HG03354 (cell line): ENCODE data around the gene PGBD4.
"Not testable (repeated sequence)": the region's sequence is repeated elsewhere in the genome, so short reads cannot be mapped to it uniquely, and the experiment has no call there.

Experiments
- ATAC-seq: cut with Tn5 transposase; IDR thresholded peaks from one replicate; pipeline ENCODE4 v1.9.1; 2021; ENCODE audit warnings: mild to moderate bottlenecking; ENCODE audit not compliant: unreplicated experiment, poor library complexity, severe bottlenecking

The PGBD4 gene

DNA sequence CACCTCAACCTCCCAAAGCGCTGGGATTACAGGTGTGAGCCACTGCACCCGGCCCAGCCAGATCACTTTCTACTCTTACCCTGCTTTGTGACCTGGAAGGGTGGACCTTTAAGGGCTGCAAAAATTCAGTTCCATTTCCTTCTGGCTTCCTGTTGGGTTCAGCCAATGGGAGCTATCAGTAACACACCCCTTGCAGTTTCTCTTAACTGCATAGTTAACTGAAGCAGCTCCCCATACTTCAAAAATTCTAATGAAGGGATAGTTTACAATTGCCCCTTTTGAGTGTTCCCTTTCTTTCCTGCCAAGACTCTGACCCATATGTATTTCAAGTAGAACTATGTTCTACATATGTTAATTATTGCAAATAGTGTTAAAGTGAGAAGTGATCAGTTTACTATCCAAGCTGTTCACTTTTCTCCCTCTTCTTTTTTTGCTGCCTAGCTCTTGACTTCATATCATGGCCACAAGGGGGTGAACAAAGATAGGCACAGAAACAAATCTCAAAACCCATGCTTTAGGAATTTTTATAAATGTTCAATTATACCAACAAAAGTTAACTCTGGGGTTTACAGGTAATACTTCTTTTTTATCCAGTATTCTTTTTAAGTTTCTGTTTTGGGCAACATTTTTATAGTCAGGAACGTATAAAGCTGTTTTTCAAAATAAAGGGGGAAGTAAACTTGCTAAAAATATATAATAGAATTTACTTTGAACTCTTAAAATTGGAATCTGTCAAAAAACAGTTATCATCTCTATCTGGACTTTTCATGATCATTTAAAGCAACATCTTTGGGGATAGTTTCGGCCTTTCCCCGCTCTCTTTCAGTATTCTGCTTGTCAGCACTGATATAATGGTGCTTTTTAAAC lies 8.1 kb downstream of the PGBD4 start:
- ATAC-seq: no peak

DNA sequence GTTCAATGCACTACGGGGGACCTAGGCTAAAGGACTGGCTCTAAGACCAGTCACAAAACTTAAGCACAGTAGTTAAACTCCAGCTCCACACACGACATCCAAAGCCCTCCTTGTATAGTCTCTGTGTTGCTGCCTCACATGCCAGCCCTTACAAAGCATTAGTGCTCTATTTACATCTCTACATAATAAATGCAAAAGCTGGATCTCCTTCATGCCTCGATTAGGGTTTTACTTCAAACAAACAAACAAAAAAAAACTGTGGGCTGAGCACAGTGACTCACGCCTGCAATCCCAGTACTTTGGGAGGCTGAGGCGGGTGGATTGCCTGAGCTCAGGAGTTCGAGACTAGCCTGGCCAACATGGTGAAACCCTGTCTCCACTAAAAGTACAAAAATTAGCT lies 9.6 kb downstream of the PGBD4 start:
- ATAC-seq: no peak

- ATAC-seq: no peak
Observed at GRCh38 chr15:34114215-34114614, 12.3 kb downstream of the PGBD4 start.

DNA sequence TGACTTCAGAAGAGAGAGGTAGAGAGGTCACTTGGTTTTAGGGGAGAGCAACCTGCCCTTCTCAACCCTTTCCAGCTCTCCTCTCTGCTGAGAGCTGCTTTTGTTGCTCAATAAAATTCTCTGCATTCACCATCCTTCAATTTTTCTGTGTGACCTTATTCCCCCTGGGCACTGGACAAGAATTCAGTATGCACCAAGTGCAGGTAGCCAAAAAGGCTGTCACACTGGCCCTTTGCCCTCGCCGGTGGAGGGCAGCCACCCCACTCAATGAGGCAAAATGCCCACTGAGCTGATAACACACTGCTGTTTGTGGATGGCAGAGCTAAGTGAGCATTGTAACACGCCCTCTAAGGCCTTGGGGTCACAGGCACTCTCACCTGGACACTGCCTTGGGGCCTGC lies 12.9 kb downstream of the PGBD4 start:
- ATAC-seq: no peak

DNA sequence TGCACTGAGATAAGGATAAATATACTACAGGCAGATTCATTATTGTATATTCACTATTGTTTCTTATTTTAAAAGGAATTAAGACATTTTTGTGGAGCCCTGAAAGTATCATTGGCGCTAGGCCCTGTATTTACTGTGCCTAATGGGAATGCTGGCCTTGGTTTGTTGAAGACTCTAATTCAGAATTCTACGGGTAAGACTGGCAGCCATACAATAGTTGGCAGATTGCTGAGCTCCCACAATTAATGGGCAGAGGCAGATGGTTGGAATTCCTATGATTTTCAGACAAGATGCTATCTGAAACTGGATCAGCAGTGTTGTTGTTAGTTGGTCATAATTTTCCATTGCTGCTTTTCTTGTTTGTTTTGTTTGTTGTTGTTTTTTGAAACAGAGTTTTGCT lies 14.7 kb downstream of the PGBD4 start:
- no peak for ATAC-seq

- no peak for ATAC-seq
Observed at GRCh38 chr15:34119291-34119690, 17.4 kb downstream of the PGBD4 start.

DNA sequence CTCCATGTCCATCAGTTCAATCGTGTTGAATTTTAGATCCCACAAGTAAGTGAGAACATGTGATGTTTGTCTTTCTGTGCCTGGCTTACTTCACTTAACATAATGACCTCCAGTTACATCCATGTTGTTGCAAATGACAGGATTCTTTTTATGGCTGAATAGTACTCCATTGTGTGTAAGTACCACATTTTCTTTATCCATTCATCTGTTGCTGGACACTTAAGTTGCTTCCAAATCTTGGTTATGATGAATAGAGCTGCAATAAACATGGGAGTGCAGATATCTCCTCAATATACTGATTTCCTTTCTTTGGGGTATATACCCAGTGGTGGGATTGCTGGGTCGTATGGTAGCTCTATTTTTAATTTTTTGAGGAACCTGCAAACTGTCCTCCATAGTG lies 18.5 kb downstream of the PGBD4 start:
- not testable (repeated sequence) for ATAC-seq

DNA sequence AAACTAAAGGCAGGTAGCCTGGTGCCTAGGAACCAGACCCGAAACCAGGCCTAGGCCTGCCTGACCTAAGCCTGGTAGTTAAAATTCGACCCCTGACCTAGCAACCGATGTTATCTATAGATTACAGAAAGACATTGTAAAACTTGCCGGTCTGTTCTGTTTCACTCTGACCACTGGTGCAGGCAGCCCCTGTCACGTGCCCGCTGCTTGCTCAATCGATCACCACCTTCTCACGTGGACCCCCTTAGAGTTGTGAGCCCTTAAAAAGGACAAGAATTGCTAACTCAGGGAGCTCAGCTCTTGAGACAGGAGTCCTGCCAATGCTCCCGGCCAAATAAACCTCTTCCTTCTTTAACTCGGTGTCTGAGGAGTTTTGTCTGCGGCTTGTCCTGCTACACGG lies 19.9 kb downstream of the PGBD4 start:
- ATAC-seq: not testable (repeated sequence)

DNA sequence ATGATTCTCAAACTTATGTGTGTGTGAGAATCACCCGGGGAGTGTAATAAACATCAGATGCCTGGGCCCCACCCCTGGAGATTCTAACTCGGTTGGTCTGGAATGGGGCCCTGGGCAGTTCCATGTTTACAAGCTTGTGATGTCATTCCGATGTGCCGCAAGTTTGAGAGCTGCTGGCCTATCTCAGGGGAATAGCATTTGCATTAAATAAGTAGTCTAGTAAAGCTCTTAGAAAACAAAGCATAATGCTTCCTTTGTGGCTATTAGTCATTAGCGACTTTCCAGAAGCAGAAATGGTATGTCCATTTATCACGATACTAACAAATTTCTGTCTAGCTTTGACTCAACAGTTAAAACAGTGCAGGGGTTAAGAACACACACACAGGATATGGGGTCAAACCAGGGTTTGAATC lies 20.9 kb downstream of the PGBD4 start:
- ATAC-seq: no peak

- no peak for ATAC-seq
Observed at GRCh38 chr15:34124651-34125050, 22.8 kb downstream of the PGBD4 start.

DNA sequence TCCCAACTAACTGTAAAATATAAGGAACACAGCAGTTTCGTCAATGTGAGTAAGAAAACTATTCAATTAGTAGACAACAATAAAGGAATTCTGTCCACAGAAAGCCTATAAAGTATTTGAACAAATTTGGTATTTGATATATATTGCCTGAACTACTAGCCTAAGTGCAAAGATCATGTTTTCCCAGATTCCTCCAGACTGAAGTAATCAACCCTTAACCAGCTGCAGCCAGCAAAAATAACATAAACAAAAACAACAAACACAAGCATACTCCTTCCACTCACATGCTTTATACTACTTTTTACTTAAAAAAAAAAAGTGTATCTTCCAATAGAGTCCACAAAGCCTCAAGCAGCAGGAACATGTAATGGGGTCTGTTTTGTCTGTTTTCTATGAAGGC lies 24.1 kb downstream of the PGBD4 start:
- no peak for ATAC-seq

DNA sequence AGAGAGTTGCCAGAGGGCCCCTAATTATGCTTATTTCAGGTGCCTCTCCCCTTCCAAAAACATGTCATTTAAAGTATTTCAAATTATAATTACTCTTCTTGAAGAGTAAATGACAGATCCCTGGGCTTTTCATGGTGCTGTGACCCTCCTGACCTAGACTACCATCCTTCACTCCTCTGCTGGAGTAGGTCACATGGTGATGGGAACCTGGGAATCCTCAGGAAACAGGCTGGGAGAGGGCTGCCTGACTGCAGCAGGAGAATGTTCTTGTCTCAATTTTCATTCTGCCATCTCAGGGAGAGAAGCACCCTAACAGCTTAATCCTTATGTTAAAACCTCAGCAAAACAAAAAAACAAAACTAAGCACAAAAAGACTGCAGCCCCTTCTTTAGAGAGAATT lies 24.6 kb downstream of the PGBD4 start:
- no peak for ATAC-seq

DNA sequence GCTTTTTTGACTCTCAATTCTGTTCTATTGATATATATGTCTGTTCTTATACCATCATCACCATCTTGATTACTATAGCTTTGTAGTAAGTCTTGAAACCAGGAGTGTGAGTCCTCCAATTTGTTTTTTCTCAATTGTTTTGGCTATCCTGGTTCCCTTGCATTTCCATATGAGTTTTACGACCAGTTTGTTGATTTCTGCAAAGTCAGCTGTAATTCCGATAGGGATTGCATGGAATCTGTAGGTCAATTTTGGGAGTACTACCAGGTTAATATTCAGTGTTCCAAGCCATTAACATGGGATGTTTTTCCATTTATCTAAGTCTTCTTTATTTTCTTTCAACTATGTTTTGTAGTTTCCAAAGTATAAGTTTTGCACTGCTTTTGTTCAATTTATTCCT lies 27.0 kb downstream of the PGBD4 start:
- no peak for ATAC-seq

DNA sequence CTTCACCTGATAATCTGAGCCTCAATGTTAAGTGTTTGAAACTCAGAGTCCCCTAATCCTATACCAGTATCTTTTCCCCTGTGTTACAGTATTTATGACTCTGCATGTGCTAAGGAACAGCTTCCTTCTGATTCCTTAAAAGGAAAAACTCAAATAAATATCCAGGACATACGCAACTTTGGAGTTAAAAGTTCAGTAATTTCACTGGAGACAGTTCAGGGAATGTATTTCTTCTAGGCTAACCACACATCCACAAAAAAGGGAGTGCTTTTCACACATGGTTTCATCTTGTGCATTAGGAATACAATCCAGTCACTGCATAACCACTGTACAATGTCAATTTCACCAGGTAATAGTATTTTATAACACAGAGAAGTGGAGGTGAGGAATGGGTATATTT lies 31.0 kb downstream of the PGBD4 start:
- ATAC-seq: no peak

GRCh38 chr15:34133511-34133910 lies 31.6 kb downstream of the PGBD4 start:
- ATAC-seq: no peak

- ATAC-seq: no peak
Observed at GRCh38 chr15:34147371-34148140, 45.7 kb downstream of the PGBD4 start.

DNA sequence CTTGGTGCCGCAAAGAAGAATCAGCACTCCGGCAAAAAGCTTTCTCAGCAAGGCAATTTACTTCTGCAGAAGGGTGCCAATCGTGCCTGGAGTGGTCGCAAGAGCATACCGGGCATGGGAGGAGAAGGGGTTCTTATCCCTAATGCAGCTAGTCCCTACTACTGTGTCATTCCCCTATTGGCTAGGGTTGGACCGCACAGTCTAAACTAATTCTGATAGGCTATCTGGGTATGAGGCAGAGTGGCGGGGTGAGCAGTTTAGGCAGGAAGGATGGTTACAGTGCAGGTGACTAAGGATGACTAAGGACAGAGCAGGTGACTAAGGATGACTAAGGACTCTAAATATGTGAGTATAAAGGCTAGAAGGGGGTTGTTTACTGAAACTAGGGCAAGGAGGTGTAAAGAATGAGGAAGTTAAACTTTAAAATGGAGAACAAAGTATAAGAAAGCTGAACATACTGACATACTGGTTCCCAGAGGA lies 52.9 kb downstream of the PGBD4 start:
- ATAC-seq: no peak

- ATAC-seq: no peak
Observed at GRCh38 chr15:34155859-34156258, 54.0 kb downstream of the PGBD4 start.
